Caco-2 (cell line): ENCODE measurements around the gene SCYGR6. TPM values are rescaled to one million over a fixed set of nuclear protein-coding genes. Genes with fewer than 3 reads are reported as not detected.

ENCODE experiments used
- BruUV-seq: library from RNA; stranded (reverse); fragments of 400-500 nt; replicated peaks from 2 replicates; lab custom pipeline; 2021; lab: Mats Ljungman, UMichigan
- CTCF ChIA-PET: fragments of 300-600 bp; sonication (Branson Sonifier 250); formaldehyde crosslinking; loops from one replicate; lab custom pipeline; 2022; ENCODE audit warnings: antibody characterized with exemption; lab: Charles Lee
- POLR2A ChIA-PET: fragments of 300-600 bp; sonication (Branson Sonifier 250); formaldehyde crosslinking; loops from one replicate; lab custom pipeline; 2022; ENCODE audit warnings: antibody characterized with exemption; lab: Charles Lee
- DNase-seq, 2 experiments: peaks; one replicate each; pipeline versions ENCODE4 v3.0.0 to v3.0.0-alpha.2; 2020 to 2022
- H3K27me3 ChIP-seq: replicated peaks from 2 replicates; pipeline ENCODE4 v1.6.0; 2011; ENCODE audit warnings: low read length; ENCODE audit not compliant: control insufficient read depth, insufficient read depth
- H3K36me3 ChIP-seq: 2 replicates; pipeline ENCODE4 v1.5.1; 2011; ENCODE audit warnings: low read length; ENCODE audit not compliant: control insufficient read depth, insufficient read depth
- H3K4me1 ChIP-seq: fragments of 250-450 bp; sonication (Bioruptor Pico); 2 replicates; pipeline ENCODE4 v1.5.1; 2020; ENCODE audit warnings: mild to moderate bottlenecking
- H3K4me3 ChIP-seq: 2 replicates; pipeline ENCODE4 v1.5.1; 2011; ENCODE audit warnings: low read depth, mild to moderate bottlenecking, control low read depth, low read length
- H3K9me3 ChIP-seq: fragments of 250-450 bp; sonication (Bioruptor Pico); 2 replicates; pipeline ENCODE4 v1.5.1; 2020; ENCODE audit warnings: mild to moderate bottlenecking, moderate library complexity
- H3K27ac Mint-ChIP-seq: one replicate; pipeline ENCODE4 v1.8.0; 2022; ENCODE audit warnings: mixed read lengths; ENCODE audit not compliant: unreplicated experiment
- H3K27me3 Mint-ChIP-seq: one replicate; pipeline ENCODE4 v1.8.0; 2022; ENCODE audit warnings: mixed read lengths; ENCODE audit not compliant: insufficient read depth, unreplicated experiment
- H3K36me3 Mint-ChIP-seq: one replicate; pipeline ENCODE4 v1.8.0; 2022; ENCODE audit warnings: mild to moderate bottlenecking, mixed read lengths; ENCODE audit not compliant: insufficient read depth, unreplicated experiment
- H3K4me1 Mint-ChIP-seq: one replicate; pipeline ENCODE4 v1.8.0; 2022; ENCODE audit warnings: low read depth, mixed read lengths; ENCODE audit not compliant: unreplicated experiment
- H3K4me3 Mint-ChIP-seq: one replicate; pipeline ENCODE4 v1.8.0; 2022; ENCODE audit warnings: mild to moderate bottlenecking, moderate library complexity, mixed read lengths; ENCODE audit not compliant: unreplicated experiment
- H3K9me3 Mint-ChIP-seq: one replicate; pipeline ENCODE4 v1.8.0; 2022; ENCODE audit warnings: mixed read lengths; ENCODE audit not compliant: unreplicated experiment
- intact Hi-C: fragments of 100-400 bp; cut with micrococcal nuclease; formaldehyde crosslinking; loops from one replicate; pipeline ENCODE4 v1.10.0; 2022; ENCODE audit not compliant: unreplicated experiment
- total RNA-seq: library from RNA; stranded (reverse); gene quantifications from 2 replicates; pipeline ENCODE4 v1.2.3, GENCODE V29; 2022
- TF ChIP-seq, protein P1 (sequence below), 2 experiments: fragments of 200-600 bp in 1 of 2; IDR thresholded peaks; 1 replicate in 1 of 2; 2 replicates in 1 of 2; pipeline versions ENCODE4 v1.5.1 to v1.8.0; 2011 to 2022; ENCODE audit warnings: antibody characterized with exemption in 1 of 2, control low read depth in 1 of 2, inconsistent platforms in 1 of 2, low read depth in 1 of 2, low read length in 1 of 2, mild to moderate bottlenecking in 1 of 2, moderate library complexity in 1 of 2; ENCODE audit not compliant: insufficient read depth in 1 of 2, severe bottlenecking in 1 of 2, unreplicated experiment in 1 of 2

The SCYGR6 gene
- total RNA-seq, 1 experiment from 2014 or later = not detected

DNA sequence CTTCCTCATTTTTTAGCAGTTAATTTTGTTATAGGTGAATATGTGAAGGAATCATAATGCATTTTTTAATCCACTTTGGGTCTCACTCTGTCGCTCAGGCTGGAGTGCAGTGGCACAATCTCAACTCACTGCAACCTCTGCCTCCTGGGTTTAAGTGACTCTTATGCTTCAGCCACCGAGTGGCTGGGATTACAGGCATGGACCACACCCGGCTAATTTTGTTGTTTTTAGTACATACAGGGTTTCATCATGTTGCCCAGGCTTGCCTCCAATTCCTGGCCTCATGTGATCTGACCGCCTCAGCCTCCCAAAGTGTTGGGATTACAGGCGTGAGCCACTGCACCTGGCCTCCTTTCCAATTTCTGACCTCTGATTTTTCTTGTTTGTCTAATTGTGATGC is 40.3 kb downstream of the SCYGR6 start:
- no TSS peak for BruUV-seq
- Histone ChIP-seq H3K4me3 (no peak overlapping the region), H3K27me3 (no peaks in the 10 kb centered on the region), H3K4me1 (no peaks in the 10 kb centered on the region), H3K9me3 (no peaks in the 10 kb centered on the region), H3K36me3 (no peaks in the 10 kb centered on the region)
- no peaks in the 10 kb centered on the region for H3K9me3 Mint-ChIP-seq
- DNase-seq = no peak
- ChIA-PET POLR2A (no interaction called here), CTCF (no interaction called here)
- H3K4me3 Mint-ChIP-seq = no peak overlapping the region
- peaks cover 6% of the 10 kb centered on the region for H3K4me1 Mint-ChIP-seq
- no peak overlapping the region for H3K27ac Mint-ChIP-seq
- intact Hi-C loops = no loop called here
- peaks cover 50% of the 10 kb centered on the region for H3K36me3 Mint-ChIP-seq
- TF ChIP-seq, protein P1, sequence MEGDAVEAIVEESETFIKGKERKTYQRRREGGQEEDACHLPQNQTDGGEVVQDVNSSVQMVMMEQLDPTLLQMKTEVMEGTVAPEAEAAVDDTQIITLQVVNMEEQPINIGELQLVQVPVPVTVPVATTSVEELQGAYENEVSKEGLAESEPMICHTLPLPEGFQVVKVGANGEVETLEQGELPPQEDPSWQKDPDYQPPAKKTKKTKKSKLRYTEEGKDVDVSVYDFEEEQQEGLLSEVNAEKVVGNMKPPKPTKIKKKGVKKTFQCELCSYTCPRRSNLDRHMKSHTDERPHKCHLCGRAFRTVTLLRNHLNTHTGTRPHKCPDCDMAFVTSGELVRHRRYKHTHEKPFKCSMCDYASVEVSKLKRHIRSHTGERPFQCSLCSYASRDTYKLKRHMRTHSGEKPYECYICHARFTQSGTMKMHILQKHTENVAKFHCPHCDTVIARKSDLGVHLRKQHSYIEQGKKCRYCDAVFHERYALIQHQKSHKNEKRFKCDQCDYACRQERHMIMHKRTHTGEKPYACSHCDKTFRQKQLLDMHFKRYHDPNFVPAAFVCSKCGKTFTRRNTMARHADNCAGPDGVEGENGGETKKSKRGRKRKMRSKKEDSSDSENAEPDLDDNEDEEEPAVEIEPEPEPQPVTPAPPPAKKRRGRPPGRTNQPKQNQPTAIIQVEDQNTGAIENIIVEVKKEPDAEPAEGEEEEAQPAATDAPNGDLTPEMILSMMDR (IDR thresholded peaks at IDR 0.05; ENCODE audit: insufficient read depth in 1 of 2, low read depth in 1 of 2, low read length in 1 of 2, severe bottlenecking in 1 of 2, unreplicated experiment in 1 of 2) = no peak
- no peaks in the 10 kb centered on the region for H3K27me3 Mint-ChIP-seq

DNA sequence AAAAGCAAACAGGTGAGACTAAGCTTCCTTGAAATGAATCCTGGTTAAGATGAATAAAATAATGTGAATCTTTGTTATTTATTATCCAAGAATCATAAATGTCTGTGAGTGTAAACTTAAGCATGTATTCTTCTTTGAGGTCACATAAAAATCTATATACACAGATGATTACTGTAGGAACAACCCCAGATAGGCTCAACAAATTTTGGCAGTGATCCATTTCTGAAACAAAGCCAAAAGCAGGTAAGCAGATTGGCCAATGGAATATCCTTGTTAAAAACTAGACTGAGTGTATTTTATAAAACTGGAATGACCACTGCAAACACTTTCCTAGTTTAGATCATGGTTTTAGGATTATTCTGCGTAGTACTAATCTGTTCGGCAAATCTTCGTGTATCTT is 46.6 kb downstream of the SCYGR6 start:
- TF ChIP-seq, protein P1 (IDR thresholded peaks at IDR 0.05; ENCODE audit: insufficient read depth in 1 of 2, low read depth in 1 of 2, low read length in 1 of 2, severe bottlenecking in 1 of 2, unreplicated experiment in 1 of 2) = no peak
- POLR2A ChIA-PET = no interaction called here
- Mint-ChIP-seq H3K4me3 (no peak overlapping the region), H3K9me3 (no peaks in the 10 kb centered on the region), H3K27me3 (no peaks in the 10 kb centered on the region), H3K27ac (no peak overlapping the region), H3K36me3 (no peaks in the 10 kb centered on the region), H3K4me1 (no peaks in the 10 kb centered on the region)
- no peak for DNase-seq
- Histone ChIP-seq H3K36me3 (no peaks in the 10 kb centered on the region), H3K27me3 (no peaks in the 10 kb centered on the region), H3K4me3 (no peak overlapping the region), H3K9me3 (no peaks in the 10 kb centered on the region), H3K4me1 (peaks cover 4% of the 10 kb centered on the region; the same call in 1 of the 2 replicates)
- intact Hi-C loops = no loop called here
- BruUV-seq = no TSS peak
- CTCF ChIA-PET = no interaction called here

DNA sequence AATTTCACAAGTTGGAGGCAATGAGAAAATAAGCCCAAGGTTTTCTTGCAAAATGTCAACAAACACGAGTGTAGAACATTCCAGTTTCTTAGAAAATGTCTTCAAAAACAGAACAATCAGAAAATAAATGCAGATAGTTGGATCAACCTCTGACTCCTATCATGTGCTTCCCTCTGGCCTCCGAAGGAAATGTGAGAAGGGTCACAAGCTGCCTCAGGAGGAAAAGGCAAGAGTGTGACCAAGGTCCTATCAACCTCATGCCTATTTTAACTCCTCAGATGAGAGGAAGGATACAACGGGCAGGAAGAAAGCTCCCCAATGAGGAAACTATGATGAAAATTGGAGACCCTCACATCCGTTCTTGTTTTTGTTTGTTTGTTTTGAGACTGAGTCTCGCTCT is 50.1 kb downstream of the SCYGR6 start:
- POLR2A ChIA-PET = no interaction called here

More for the DNA sequence above, 50.1 kb downstream of the SCYGR6 start:
- TF ChIP-seq, protein P1 (IDR thresholded peaks at IDR 0.05; ENCODE audit: insufficient read depth in 1 of 2, low read depth in 1 of 2, low read length in 1 of 2, severe bottlenecking in 1 of 2, unreplicated experiment in 1 of 2) = no peak
- Mint-ChIP-seq H3K27me3 (no peaks in the 10 kb centered on the region), H3K4me1 (no peaks in the 10 kb centered on the region), H3K36me3 (no peaks in the 10 kb centered on the region), H3K9me3 (no peaks in the 10 kb centered on the region), H3K27ac (no peak overlapping the region), H3K4me3 (no peak overlapping the region)
- H3K4me1 ChIP-seq = peaks cover 4% of the 10 kb centered on the region; the same call in 1 of the 2 replicates
- CTCF ChIA-PET = no interaction called here
- no peaks in the 10 kb centered on the region for H3K36me3 ChIP-seq
- no peaks in the 10 kb centered on the region for H3K27me3 ChIP-seq
- no peaks in the 10 kb centered on the region for H3K9me3 ChIP-seq
- no peak overlapping the region for H3K4me3 ChIP-seq
- intact Hi-C loops = no loop called here
- no peak for DNase-seq
- BruUV-seq = no TSS peak

Other genes with a start within 250 kb of the SCYGR6 start
- not detected in 2 replicates for gene SCYGR2, start 125.9 kb downstream of the SCYGR6 start, total RNA-seq
- not detected in 2 replicates for gene SCYGR3, start 109.9 kb downstream of the SCYGR6 start, total RNA-seq
- not detected in 2 replicates for gene SCYGR4, start 107.3 kb downstream of the SCYGR6 start, total RNA-seq
- gene SCYGR5, start 58.0 kb downstream of the SCYGR6 start, total RNA-seq = not detected in 2 replicates
- gene SLC19A3, start 6.7 kb downstream of the SCYGR6 start, total RNA-seq = 88.2 and 98.5 TPM in 2 replicates
- not detected in 2 replicates for gene SCYGR7, start 3.6 kb upstream of the SCYGR6 start, total RNA-seq
- not detected in 2 replicates for gene SCYGR8, start 21.1 kb upstream of the SCYGR6 start, total RNA-seq
- 2.8 and 3.5 TPM in 2 replicates for gene CCL20, start 89.1 kb upstream of the SCYGR6 start, total RNA-seq
- 5.4 and 6.6 TPM in 2 replicates for gene DAW1, start 146.9 kb upstream of the SCYGR6 start, total RNA-seq